MCF 10A (cell line): ENCODE data around the gene FILIP1. TPM values are rescaled to one million over a fixed set of nuclear protein-coding genes. Genes with fewer than 3 reads are reported as not detected.
A peak's percentile ranks its signal among the peaks of the same experiment; 100 is the strongest.

Experiments
- BruUV-seq: library from RNA; stranded (reverse); fragments of 400-500 nt; replicated peaks from 2 replicates; lab custom pipeline; 2021; lab: Mats Ljungman, UMichigan
- CTCF ChIA-PET: fragments of 300-600 bp; sonication (Branson Sonifier 250); formaldehyde crosslinking; extraction: SDS; loops from one replicate; lab custom pipeline; 2021; ENCODE audit warnings: antibody characterized with exemption, inconsistent platforms; lab: Yijun Ruan, JAX
- POLR2A ChIA-PET: fragments of 300-600, 350-650 bp; sonication (Branson Sonifier 250); formaldehyde crosslinking; extraction: SDS; loops from one replicate; lab custom pipeline; 2020; ENCODE audit warnings: antibody characterized with exemption, inconsistent platforms; lab: Yijun Ruan, JAX
- DNase-seq: peaks from one replicate; pipeline ENCODE4 v3.0.0-alpha.2; 2018; ENCODE audit not compliant: unreplicated experiment
- H3K27ac Mint-ChIP-seq: one replicate; pipeline ENCODE4 v1.8.0; 2022; ENCODE audit warnings: mild to moderate bottlenecking, low read depth, mixed read lengths; ENCODE audit not compliant: unreplicated experiment
- H3K27me3 Mint-ChIP-seq: one replicate; pipeline ENCODE4 v1.8.0; 2022; ENCODE audit warnings: mixed read lengths; ENCODE audit not compliant: insufficient read depth, unreplicated experiment
- H3K36me3 Mint-ChIP-seq: one replicate; pipeline ENCODE4 v1.8.0; 2022; ENCODE audit warnings: mild to moderate bottlenecking, moderate library complexity, mixed read lengths; ENCODE audit not compliant: insufficient read depth, unreplicated experiment
- H3K4me1 Mint-ChIP-seq: one replicate; pipeline ENCODE4 v1.8.0; 2022; ENCODE audit warnings: mixed read lengths; ENCODE audit not compliant: insufficient read depth, unreplicated experiment
- H3K4me3 Mint-ChIP-seq: one replicate; pipeline ENCODE4 v1.8.0; 2022; ENCODE audit warnings: mild to moderate bottlenecking, moderate library complexity, mixed read lengths; ENCODE audit not compliant: unreplicated experiment
- H3K9me3 Mint-ChIP-seq: one replicate; pipeline ENCODE4 v1.8.0; 2022; ENCODE audit warnings: mixed read lengths; ENCODE audit not compliant: unreplicated experiment
- CTCF ChIP-seq: fragments of 200-600 bp; IDR thresholded peaks from one replicate; pipeline ENCODE4 v1.8.0; 2022; ENCODE audit warnings: antibody characterized with exemption, mild to moderate bottlenecking; ENCODE audit not compliant: unreplicated experiment
- intact Hi-C: fragments of 100-400 bp; cut with micrococcal nuclease; formaldehyde crosslinking; loops from 2 replicates; pipeline ENCODE4 v1.14.1; 2022
- total RNA-seq: library from RNA; stranded (reverse); gene quantifications from 2 replicates; pipeline ENCODE4 v1.2.3, GENCODE V29; 2022

The FILIP1 gene
- total RNA-seq, 1 experiment from 2014 or later, result 0.14 TPM

DNA sequence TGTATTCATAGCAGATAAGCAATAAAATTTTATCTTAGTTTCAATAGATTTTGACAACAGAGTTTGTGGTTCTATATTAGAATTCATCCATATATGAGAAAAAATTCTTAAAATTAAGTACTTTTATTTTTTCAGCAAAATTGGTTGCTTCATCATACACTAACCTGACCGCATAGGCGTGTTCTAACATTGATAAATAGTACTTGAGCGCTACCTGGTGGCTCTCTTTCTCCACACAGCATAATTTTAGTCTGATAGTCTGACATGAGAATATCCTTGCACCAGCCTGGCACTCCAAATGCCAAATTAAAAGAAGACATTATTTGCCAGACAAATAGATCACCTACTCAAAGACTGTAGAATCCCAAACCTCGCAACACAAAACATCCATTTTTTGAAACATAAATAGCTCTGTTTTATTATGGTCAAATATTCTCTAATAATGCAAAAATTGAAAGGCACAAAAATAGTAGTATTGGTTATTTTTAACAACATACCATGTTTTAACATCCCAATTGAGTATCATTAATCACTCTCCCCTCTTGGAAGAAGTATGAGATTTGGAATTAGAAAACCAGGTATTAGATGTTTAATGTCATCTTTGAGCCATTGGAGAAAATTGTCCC, 33.0 kb upstream of the FILIP1 start:
- no TSS peak for BruUV-seq
- H3K36me3 Mint-ChIP-seq, result no peaks in the 10 kb centered on the region
- peak; percentile 72 for DNase-seq
- POLR2A ChIA-PET, result interaction anchor here (0.9 to 3.2 kb wide), 5 partner anchors 159 to 558 kb away, joined by 3 to 18 read pairs (median 5); partner anchors contain the start of gene TMEM30A
- peaks cover 12% of the 10 kb centered on the region for H3K4me1 Mint-ChIP-seq
- H3K27me3 Mint-ChIP-seq, result no peaks in the 10 kb centered on the region
- H3K27ac Mint-ChIP-seq, result no peak overlapping the region
- no peaks in the 10 kb centered on the region for H3K9me3 Mint-ChIP-seq
- CTCF ChIA-PET, result interaction anchor here (0.6 to 3.9 kb wide), 38 partner anchors 10 to 1796 kb away, joined by 3 to 39 read pairs (median 3); partner anchors contain the start of gene COX7A2
- intact Hi-C loops, result loop anchor here (1.0 kb wide), 3 partner anchors 158 to 260 kb away; no protein-coding TSS in a partner anchor
- no peak overlapping the region for H3K4me3 Mint-ChIP-seq
- TF ChIP-seq CTCF, result peak; percentile 76

GRCh38 chr6:75525682-75526081, 32.1 kb upstream of the FILIP1 start:
- H3K4me1 Mint-ChIP-seq, result peaks cover 12% of the 10 kb centered on the region
- no peak for TF ChIP-seq CTCF
- no peaks in the 10 kb centered on the region for H3K27me3 Mint-ChIP-seq
- H3K27ac Mint-ChIP-seq, result no peak overlapping the region
- no peak for DNase-seq
- intact Hi-C loops, result loop anchor here (1.0 kb wide), 3 partner anchors 157 to 259 kb away; no protein-coding TSS in a partner anchor
- H3K9me3 Mint-ChIP-seq, result no peaks in the 10 kb centered on the region
- POLR2A ChIA-PET, result interaction anchor here (0.6 to 2.1 kb wide), 5 partner anchors 157 to 265 kb away, joined by 3 to 22 read pairs (median 5); partner anchors contain the start of gene TMEM30A
- H3K36me3 Mint-ChIP-seq, result no peaks in the 10 kb centered on the region
- H3K4me3 Mint-ChIP-seq, result no peak overlapping the region
- CTCF ChIA-PET, result interaction anchor here (0.6 to 2.1 kb wide), 15 partner anchors 15 to 453 kb away, joined by 3 to 15 read pairs (median 5); no protein-coding TSS in a partner anchor
- no TSS peak for BruUV-seq

DNA sequence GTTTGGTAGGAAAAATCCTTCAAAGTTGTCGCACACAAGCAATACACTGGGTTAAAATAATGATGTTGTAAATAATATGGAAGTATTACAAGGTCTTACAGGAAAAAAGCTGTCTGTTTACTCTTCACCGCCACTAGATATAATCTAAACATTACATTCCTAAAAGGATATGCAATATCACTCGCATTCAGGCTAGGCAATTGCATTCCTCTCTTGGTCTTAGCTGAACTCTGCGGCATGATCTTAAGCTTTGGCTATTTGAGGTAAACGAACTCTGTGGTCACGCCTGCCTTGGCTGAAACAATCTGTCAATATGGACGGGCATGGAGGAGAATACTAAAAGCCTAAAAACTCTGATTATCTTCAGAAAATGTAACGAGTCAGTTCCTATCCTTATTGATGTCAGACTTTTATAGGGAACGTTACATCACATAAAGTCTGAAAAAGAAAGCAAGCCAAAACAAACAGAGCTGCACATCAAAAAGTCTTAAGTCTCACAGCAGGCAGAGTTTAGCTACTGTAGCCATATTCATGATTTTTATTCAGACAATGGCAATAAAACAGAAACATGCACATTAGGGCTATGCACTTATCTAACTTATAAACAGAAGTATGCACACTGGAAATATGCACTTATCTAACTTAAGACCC, 30.8 kb upstream of the FILIP1 start:
- Mint-ChIP-seq H3K27ac (peak overlapping the region; percentile 46), H3K27me3 (no peaks in the 10 kb centered on the region)

More for the DNA sequence above, 30.8 kb upstream of the FILIP1 start:
- no peaks in the 10 kb centered on the region for H3K9me3 Mint-ChIP-seq
- no peak for TF ChIP-seq CTCF
- H3K4me3 Mint-ChIP-seq, result peak overlapping the region; percentile 62
- intact Hi-C loops, result no loop called here
- no TSS peak for BruUV-seq
- POLR2A ChIA-PET, result interaction anchor here (0.7 to 2.1 kb wide), 10 partner anchors 17 to 281 kb away, joined by 3 to 22 read pairs (median 4); partner anchors contain the start of genes COX7A2 and TMEM30A
- no peaks in the 10 kb centered on the region for H3K36me3 Mint-ChIP-seq
- peak; percentile 62 for DNase-seq
- peaks cover 12% of the 10 kb centered on the region for H3K4me1 Mint-ChIP-seq
- CTCF ChIA-PET, result interaction anchor here (0.7 to 2.1 kb wide), 12 partner anchors 15 to 257 kb away, joined by 3 to 15 read pairs (median 5); no protein-coding TSS in a partner anchor
